GM12878 (cell line): ENCODE data around the gene ADGRL3. TPM values are rescaled to one million over a fixed set of nuclear protein-coding genes. Genes with fewer than 3 reads are reported as not detected.

Source experiments
- ATAC-seq: fragments of 200-7000 bp; cut with Tn5 transposase; 3 replicates; pipeline ENCODE4 v1.9.1; 2020; ENCODE audit warnings: mild to moderate bottlenecking, moderate library complexity
- BruUV-seq: library from RNA; stranded (reverse); fragments of 400-500 nt; replicated peaks from 2 replicates; lab custom pipeline; 2021; lab: Mats Ljungman, UMichigan
- CTCF ChIA-PET: fragments of 300-600 bp; sonication (Branson Sonifier 250); formaldehyde crosslinking; extraction: SDS; loops from one replicate; lab custom pipeline; 2021; ENCODE audit warnings: inconsistent platforms; lab: Yijun Ruan, JAX
- POLR2A ChIA-PET: fragments of 350-600 bp; formaldehyde crosslinking; extraction: SDS; loops from one replicate; lab custom pipeline; 2021; ENCODE audit warnings: inconsistent platforms; lab: Charles Lee
- RAD21 ChIA-PET: fragments of 300-600 bp; sonication (Branson Sonifier 250); formaldehyde crosslinking; loops from one replicate; lab custom pipeline; 2023; ENCODE audit warnings: antibody characterized with exemption; ENCODE audit not compliant: unreplicated experiment; lab: Charles Lee
- SMC1A ChIA-PET: fragments of 300-600 bp; sonication (Branson Sonifier 250); formaldehyde crosslinking; loops from one replicate; lab custom pipeline; 2023; ENCODE audit not compliant: unreplicated experiment, uncharacterized antibody; lab: Charles Lee
- DNase-seq: peaks from one replicate; pipeline ENCODE4 v3.0.0-alpha.2; 2011; ENCODE audit warnings: low read depth, low spot score
- FAIRE-seq: peaks from 3 replicates; lab custom pipeline; 2011; peaks lifted over from hg19 to GRCh38; lab: Jason Lieb, UNC
- H2AFZ ChIP-seq: 2 replicates; pipeline ENCODE4 v1.6.0; 2011; ENCODE audit warnings: low read depth, low read length, control low read depth; ENCODE audit not compliant: control insufficient read depth
- H3K27ac ChIP-seq: 2 replicates; pipeline ENCODE4 v1.5.1; 2011; ENCODE audit warnings: control low read depth; ENCODE audit not compliant: control insufficient read depth, insufficient read depth
- H3K27me3 ChIP-seq, 2 experiments: replicated peaks in 1 of 2; 2 replicates each; pipeline versions ENCODE4 v1.6.0 to v1.6.1; 2011; ENCODE audit warnings: low read length in 1 of 2; ENCODE audit not compliant: control insufficient read depth in 2 of 2, insufficient read depth in 2 of 2
- H3K36me3 ChIP-seq, 2 experiments: 2 replicates each; pipeline ENCODE4 v1.5.1; 2011; ENCODE audit warnings: low read length in 1 of 2; ENCODE audit not compliant: control insufficient read depth in 2 of 2, insufficient read depth in 2 of 2
- H3K4me1 ChIP-seq: 2 replicates; pipeline ENCODE4 v1.6.1; 2011; ENCODE audit warnings: mild to moderate bottlenecking, low read length, moderate library complexity, mixed read lengths; ENCODE audit not compliant: control insufficient read depth, insufficient read depth
- H3K4me2 ChIP-seq: 2 replicates; pipeline ENCODE4 v1.6.0; 2011; ENCODE audit warnings: control low read depth; ENCODE audit not compliant: control insufficient read depth, insufficient read depth
- H3K4me3 ChIP-seq: fragments of 200-600 bp; sonication (generic); 2 replicates; pipeline ENCODE4 v1.5.1; 2016
- H3K79me2 ChIP-seq: 2 replicates; pipeline ENCODE4 v1.6.0; 2011; ENCODE audit warnings: low read length; ENCODE audit not compliant: control insufficient read depth, insufficient read depth
- H3K9ac ChIP-seq: 2 replicates; pipeline ENCODE4 v1.8.0; 2011; ENCODE audit warnings: low read length, control low read depth, mixed read lengths; ENCODE audit not compliant: control insufficient read depth, insufficient read depth
- H3K9me3 ChIP-seq: replicated peaks from 3 replicates; pipeline ENCODE4 v1.5.1; 2011; ENCODE audit warnings: mild to moderate bottlenecking, low read length; ENCODE audit not compliant: control insufficient read depth, insufficient read depth
- H4K20me1 ChIP-seq: 2 replicates; pipeline ENCODE4 v1.6.0; 2011; ENCODE audit not compliant: control insufficient read depth, insufficient read depth
- CBFB ChIP-seq: IDR thresholded peaks from 2 replicates; pipeline ENCODE4 v1.6.1; 2016; ENCODE audit warnings: antibody characterized with exemption, low read depth
- CREB1 ChIP-seq: IDR thresholded peaks from 2 replicates; pipeline ENCODE4 v1.6.1; 2012; ENCODE audit warnings: low read depth, mild to moderate bottlenecking, inconsistent platforms
- EGR1 ChIP-seq, 2 experiments: IDR thresholded peaks; 1 replicate in 1 of 2; 2 replicates in 1 of 2; pipeline ENCODE4 v1.6.1; 2011 to 2012; ENCODE audit warnings: low read depth in 2 of 2, low read length in 2 of 2, borderline replicate concordance in 1 of 2, mild to moderate bottlenecking in 1 of 2, moderate library complexity in 1 of 2
- EP300 ChIP-seq, 2 experiments: fragments of 150-350 bp in 1 of 2; IDR thresholded peaks; 2 replicates each; pipeline ENCODE4 v1.6.1; 2011 to 2012; ENCODE audit warnings: low read depth in 2 of 2, low read length in 2 of 2, borderline replicate concordance in 1 of 2, improper control_type of control experiment in 1 of 2, inconsistent platforms in 1 of 2; ENCODE audit not compliant: control insufficient read depth in 1 of 2
- FOS ChIP-seq: IDR thresholded peaks from 3 replicates; pipeline ENCODE4 v1.6.1; 2011; ENCODE audit warnings: borderline replicate concordance; ENCODE audit not compliant: insufficient read length; ENCODE audit errors: extremely low read depth
- MEF2B ChIP-seq: fragments of 450-650 bp; IDR thresholded peaks from 2 replicates; pipeline ENCODE4 v1.6.1; 2018; ENCODE audit warnings: mild to moderate bottlenecking, moderate library complexity; ENCODE audit not compliant: partially characterized antibody, poor library complexity, severe bottlenecking
- NFIC ChIP-seq: IDR thresholded peaks from 2 replicates; pipeline ENCODE4 v1.6.1; 2012; ENCODE audit warnings: low read depth, mild to moderate bottlenecking, inconsistent platforms, low read length, moderate library complexity
- RCOR1 ChIP-seq: conservative IDR thresholded peaks from 2 replicates; pipeline ENCODE4 v1.6.1; 2012; ENCODE audit warnings: low read depth, low read length, improper control_type of control experiment
- SP1 ChIP-seq: IDR thresholded peaks from one replicate; pipeline ENCODE4 v1.6.1; 2011; ENCODE audit warnings: low read depth, low read length
- STAT3 ChIP-seq: IDR thresholded peaks from 2 replicates; pipeline ENCODE4 v1.6.1; 2011; ENCODE audit warnings: low read depth, low read length, improper control_type of control experiment
- TARDBP ChIP-seq: IDR thresholded peaks from 2 replicates; pipeline ENCODE4 v1.6.1; 2016; ENCODE audit warnings: borderline replicate concordance
- USF1 ChIP-seq: IDR thresholded peaks from 2 replicates; pipeline ENCODE4 v1.6.1; 2011; ENCODE audit warnings: borderline replicate concordance, low read depth, mild to moderate bottlenecking, moderate library complexity, mixed read lengths, low read length; ENCODE audit not compliant: insufficient read depth; ENCODE audit errors: extremely low read length
- WRNIP1 ChIP-seq: IDR thresholded peaks from 2 replicates; pipeline ENCODE4 v1.6.1; 2011; ENCODE audit warnings: low read depth, low read length, improper control_type of control experiment, borderline replicate concordance
- YY1 ChIP-seq: IDR thresholded peaks from 2 replicates; pipeline ENCODE4 v1.6.1; 2011; ENCODE audit warnings: low read depth, mild to moderate bottlenecking, low read length
- ZNF592 ChIP-seq: fragments of 450-650 bp; IDR thresholded peaks from 2 replicates; pipeline ENCODE4 v1.6.1; 2017; ENCODE audit warnings: mild to moderate bottlenecking, moderate library complexity
- ZSCAN29 ChIP-seq: fragments of 450-650 bp; IDR thresholded peaks from 2 replicates; pipeline ENCODE4 v1.6.1; 2017; ENCODE audit warnings: mild to moderate bottlenecking, moderate library complexity
- WGBS: methylation state at CpG from one replicate; pipeline ENCODE4 v1.1.6; 2016; ENCODE audit warnings: low lambda C conversion rate; ENCODE audit not compliant: insufficient replicate concordance, insufficient coverage; ENCODE audit errors: missing lambda C conversion rate; 5-methylcytosine and 5-hydroxymethylcytosine counted together
- in situ Hi-C: fragments of 300-500 bp; cut with MboI; formaldehyde crosslinking; loops from 9 replicates; pipeline ENCODE4 v1.14.3; 2018; ENCODE audit warnings: mixed read lengths
- intact Hi-C: fragments of 100-400 bp; cut with micrococcal nuclease; formaldehyde crosslinking; loops from one replicate; pipeline ENCODE4 v1.14.2; 2022; ENCODE audit not compliant: unreplicated experiment
- polyA plus RNA-seq, 11 experiments: library from polyadenylated mRNA; depleted of rRNA in 4 of 11; unstranded in 6 of 11; stranded (reverse) in 5 of 11; fragments of >200 nt; fragmentation: Nextera tagmentation in 4 of 11; fragmentation: Illumina TruSeq in 1 of 11; extraction: Ambion mirVana in 4 of 11; extraction: Trizol in 1 of 11; gene quantifications; 1 replicate in 1 of 11; 2 replicates in 10 of 11; pipeline versions ENCODE4 v1.2.1 to v1.2.3, GENCODE V29; 2011 to 2016; ENCODE audit warnings: inconsistent platforms in 2 of 11, missing spikeins in 2 of 11, low read depth in 1 of 11
- total RNA-seq, 4 experiments: library from RNA; depleted of rRNA in 3 of 4; stranded (reverse); fragments of >200 nt in 3 of 4; fragmentation: Illumina TruSeq in 1 of 4; extraction: Trizol in 1 of 4; gene quantifications; 2 replicates each; pipeline versions ENCODE4 v1.2.1 to v1.2.3, GENCODE V29; 2013 to 2021

ADGRL3 gene
- total and polyA plus RNA-seq, 10 of the 15 experiments (the other 5 are each of a cell fraction or from before 2014, with no cell fraction given): 1.1 TPM; not detected in 9

GRCh38 chr4:61400439-61401038 is 200.4 kb downstream of the ADGRL3 start:
- Histone ChIP-seq H3K9me3 (no peaks in the 10 kb centered on the region), H4K20me1 (no peaks in the 10 kb centered on the region), H2AFZ (no peak overlapping the region), H3K9ac (no peak overlapping the region), H3K4me1 (no peaks in the 10 kb centered on the region), H3K27me3 (no peaks in the 10 kb centered on the region), H3K36me3 (no peaks in the 10 kb centered on the region), H3K4me2 (no peak overlapping the region), H3K79me2 (no peaks in the 10 kb centered on the region), H3K4me3 (no peak overlapping the region), H3K27ac (no peak overlapping the region)
- in situ Hi-C loops: no loop called here
- ChIA-PET POLR2A (no interaction called here), SMC1A (interaction anchor here (0.6 kb wide), 1 partner anchor 92 kb away, joined by 3 read pairs; no protein-coding TSS in a partner anchor), CTCF (no interaction called here), RAD21 (no interaction called here)
- no peak for ATAC-seq
- no TSS peak for BruUV-seq
- TF ChIP-seq USF1: no peak
- no peak for TF ChIP-seq NFIC
- TF ChIP-seq WRNIP1: no peak
- TF ChIP-seq YY1: no peak
- no peak for TF ChIP-seq FOS
- TF ChIP-seq ZSCAN29: no peak
- TF ChIP-seq CREB1: no peak
- no peak for TF ChIP-seq EGR1 (IDR thresholded peaks at IDR 0.05; ENCODE audit: borderline replicate concordance in 1 of 2, low read depth in 2 of 2, low read length in 2 of 2)
- no peak for TF ChIP-seq RCOR1
- TF ChIP-seq TARDBP: no peak
- TF ChIP-seq CBFB: no peak
- no peak for TF ChIP-seq SP1
- TF ChIP-seq ZNF592: no peak
- TF ChIP-seq MEF2B: no peak
- no peak for TF ChIP-seq EP300 (IDR thresholded peaks at IDR 0.05; ENCODE audit: borderline replicate concordance in 1 of 2, control insufficient read depth in 1 of 2, low read depth in 2 of 2, low read length in 2 of 2)
- no peak for TF ChIP-seq STAT3
- no peak for DNase-seq
- FAIRE-seq: no peak
- intact Hi-C loops: no loop called here
- 0% methylated on average over 1 of the region's 1 CpG for WGBS
